DND-41 (cell line): ENCODE measurements around the gene CARNS1.

Experiments used
- EZH2 ChIP-seq: IDR thresholded peaks from 3 replicates; pipeline ENCODE4 v1.6.1; 2012; ENCODE audit warnings: borderline replicate concordance, low read depth, mild to moderate bottlenecking, moderate library complexity, low read length, inconsistent platforms; ENCODE audit not compliant: severe bottlenecking
- TF ChIP-seq, protein P1 (sequence below): IDR thresholded peaks from 2 replicates; pipeline ENCODE4 v1.5.1; 2012; ENCODE audit warnings: borderline replicate concordance, low read length, moderate library complexity, mild to moderate bottlenecking; ENCODE audit not compliant: poor library complexity, severe bottlenecking; ENCODE audit errors: extremely low read depth

GRCh38 chr11:67431346-67432249 is 16.1 kb downstream of the CARNS1 start:
- no peak for TF ChIP-seq EZH2
- TF ChIP-seq, protein P1, sequence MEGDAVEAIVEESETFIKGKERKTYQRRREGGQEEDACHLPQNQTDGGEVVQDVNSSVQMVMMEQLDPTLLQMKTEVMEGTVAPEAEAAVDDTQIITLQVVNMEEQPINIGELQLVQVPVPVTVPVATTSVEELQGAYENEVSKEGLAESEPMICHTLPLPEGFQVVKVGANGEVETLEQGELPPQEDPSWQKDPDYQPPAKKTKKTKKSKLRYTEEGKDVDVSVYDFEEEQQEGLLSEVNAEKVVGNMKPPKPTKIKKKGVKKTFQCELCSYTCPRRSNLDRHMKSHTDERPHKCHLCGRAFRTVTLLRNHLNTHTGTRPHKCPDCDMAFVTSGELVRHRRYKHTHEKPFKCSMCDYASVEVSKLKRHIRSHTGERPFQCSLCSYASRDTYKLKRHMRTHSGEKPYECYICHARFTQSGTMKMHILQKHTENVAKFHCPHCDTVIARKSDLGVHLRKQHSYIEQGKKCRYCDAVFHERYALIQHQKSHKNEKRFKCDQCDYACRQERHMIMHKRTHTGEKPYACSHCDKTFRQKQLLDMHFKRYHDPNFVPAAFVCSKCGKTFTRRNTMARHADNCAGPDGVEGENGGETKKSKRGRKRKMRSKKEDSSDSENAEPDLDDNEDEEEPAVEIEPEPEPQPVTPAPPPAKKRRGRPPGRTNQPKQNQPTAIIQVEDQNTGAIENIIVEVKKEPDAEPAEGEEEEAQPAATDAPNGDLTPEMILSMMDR = no peak
